Nephron (organoid): ENCODE measurements around the gene PBX1.
A peak's percentile ranks its signal among the peaks of the same experiment; 100 is the strongest.

Experiments used
- H3K27ac Mint-ChIP-seq, 3 experiments: 2 replicates each; pipeline ENCODE4 v1.8.0; 2020; ENCODE audit warnings: mixed read lengths in 3 of 3, mild to moderate bottlenecking in 2 of 3, moderate library complexity in 1 of 3
- H3K27me3 Mint-ChIP-seq: 2 replicates; pipeline ENCODE4 v1.8.0; 2021; ENCODE audit warnings: low read depth, mild to moderate bottlenecking, moderate library complexity, mixed read lengths
- H3K36me3 Mint-ChIP-seq: 2 replicates; pipeline ENCODE4 v1.8.0; 2020; ENCODE audit warnings: low read depth, mixed read lengths
- H3K4me1 Mint-ChIP-seq: 2 replicates; pipeline ENCODE4 v1.8.0; 2020; ENCODE audit warnings: mixed read lengths
- H3K4me3 Mint-ChIP-seq, 3 experiments: 2 replicates each; pipeline ENCODE4 v1.8.0; 2020; ENCODE audit warnings: mild to moderate bottlenecking in 3 of 3, mixed read lengths in 3 of 3, moderate library complexity in 2 of 3
- H3K9me3 Mint-ChIP-seq: 2 replicates; pipeline ENCODE4 v1.8.0; 2020; ENCODE audit warnings: mixed read lengths
- CTCF ChIP-seq, 3 experiments: fragments of 200-600 bp; sonication (generic); IDR thresholded peaks; one replicate each; pipeline ENCODE4 v1.5.0; 2021; ENCODE audit warnings: antibody characterized with exemption in 3 of 3; ENCODE audit not compliant: unreplicated experiment in 3 of 3

PBX1 gene

DNA sequence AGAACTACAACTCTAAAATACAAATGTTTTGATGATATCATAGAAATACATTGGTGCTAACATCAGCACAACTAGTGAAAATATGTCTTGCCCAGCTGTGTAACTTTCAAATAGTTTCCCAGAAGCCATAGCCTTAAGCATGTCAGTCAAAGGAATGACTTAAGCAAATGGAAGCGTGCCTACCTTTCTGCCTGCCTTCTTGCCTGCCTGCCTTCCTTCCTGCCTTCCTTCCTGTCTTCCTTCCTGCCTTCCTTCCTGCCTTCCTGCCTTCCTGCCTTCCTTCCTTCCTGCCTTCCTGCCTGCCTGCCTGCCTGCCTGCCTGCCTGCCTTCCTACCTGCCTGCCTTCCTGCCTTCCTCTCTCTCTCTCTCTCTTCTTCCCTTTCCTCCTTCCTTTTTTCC lies 104.0 kb downstream of the PBX1 start:
- no peak overlapping the region for H3K4me3 Mint-ChIP-seq
- peaks cover 13% of the 10 kb centered on the region for H3K36me3 Mint-ChIP-seq
- no peak for TF ChIP-seq CTCF (IDR thresholded peaks at IDR 0.05; ENCODE audit: unreplicated experiment in 3 of 3)
- H3K9me3 Mint-ChIP-seq, result no peaks in the 10 kb centered on the region
- H3K4me1 Mint-ChIP-seq, result peaks cover 41% of the 10 kb centered on the region
- H3K27ac Mint-ChIP-seq, result peak overlapping the region in 1 of 3 experiments; percentile 26
- no peaks in the 10 kb centered on the region for H3K27me3 Mint-ChIP-seq

DNA sequence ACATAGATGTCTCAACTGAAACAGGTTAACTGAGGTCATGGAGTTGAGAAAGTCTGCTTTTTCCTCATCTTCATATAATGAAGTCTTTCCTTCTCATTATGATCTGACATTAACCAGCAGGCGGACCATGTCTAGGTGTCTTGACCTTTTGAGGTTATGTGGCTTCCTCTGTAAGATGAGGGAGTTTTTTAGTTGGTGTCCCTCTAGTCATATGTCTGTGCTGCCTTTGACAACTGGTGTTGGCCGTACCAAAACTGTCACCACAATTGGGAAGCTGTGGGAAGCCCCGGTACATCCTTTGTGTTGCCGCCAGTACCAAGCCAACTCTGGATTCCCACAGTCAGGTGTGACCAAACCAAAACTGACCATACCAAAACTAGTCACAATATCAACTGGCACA lies 105.1 kb downstream of the PBX1 start:
- H3K4me3 Mint-ChIP-seq, result no peak overlapping the region
- no peak for TF ChIP-seq CTCF (IDR thresholded peaks at IDR 0.05; ENCODE audit: unreplicated experiment in 3 of 3)
- no peaks in the 10 kb centered on the region for H3K9me3 Mint-ChIP-seq
- peaks cover 38% of the 10 kb centered on the region for H3K4me1 Mint-ChIP-seq
- H3K27ac Mint-ChIP-seq, result peak overlapping the region in 1 of 3 experiments; percentile 50
- peaks cover 22% of the 10 kb centered on the region for H3K36me3 Mint-ChIP-seq
- H3K27me3 Mint-ChIP-seq, result no peaks in the 10 kb centered on the region

GRCh38 chr1:164667001-164667400 lies 108.0 kb downstream of the PBX1 start:
- H3K4me1 Mint-ChIP-seq, result peaks cover 35% of the 10 kb centered on the region
- H3K36me3 Mint-ChIP-seq, result peaks cover 25% of the 10 kb centered on the region
- TF ChIP-seq CTCF (IDR thresholded peaks at IDR 0.05; ENCODE audit: unreplicated experiment in 3 of 3), result no peak
- no peak overlapping the region for H3K4me3 Mint-ChIP-seq
- no peak overlapping the region for H3K27ac Mint-ChIP-seq
- H3K27me3 Mint-ChIP-seq, result no peaks in the 10 kb centered on the region
- no peaks in the 10 kb centered on the region for H3K9me3 Mint-ChIP-seq

DNA sequence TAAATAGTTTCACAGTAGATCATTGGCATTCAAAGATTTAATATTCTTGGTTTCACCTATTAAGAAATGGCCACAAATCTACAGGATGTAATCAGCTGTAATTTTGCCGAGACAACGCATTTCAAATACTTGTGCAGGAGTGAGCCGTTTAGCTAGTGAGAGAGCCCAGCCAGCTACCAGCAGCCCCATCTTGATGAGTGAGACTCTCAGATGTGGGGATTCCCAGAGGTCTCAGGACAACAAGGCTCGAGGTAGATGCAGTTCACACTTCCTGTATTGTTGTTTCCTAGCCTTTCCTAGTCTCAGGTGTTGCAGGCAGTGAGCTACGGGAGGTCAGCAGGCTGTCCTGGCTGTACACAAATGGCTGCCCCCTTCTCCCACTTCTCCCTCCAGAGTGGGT lies 108.6 kb downstream of the PBX1 start:
- Mint-ChIP-seq H3K27me3 (no peaks in the 10 kb centered on the region), H3K9me3 (no peaks in the 10 kb centered on the region), H3K27ac (no peak overlapping the region), H3K36me3 (peaks cover 25% of the 10 kb centered on the region), H3K4me3 (no peak overlapping the region), H3K4me1 (peaks cover 38% of the 10 kb centered on the region)
- no peak for TF ChIP-seq CTCF (IDR thresholded peaks at IDR 0.05; ENCODE audit: unreplicated experiment in 3 of 3)

DNA sequence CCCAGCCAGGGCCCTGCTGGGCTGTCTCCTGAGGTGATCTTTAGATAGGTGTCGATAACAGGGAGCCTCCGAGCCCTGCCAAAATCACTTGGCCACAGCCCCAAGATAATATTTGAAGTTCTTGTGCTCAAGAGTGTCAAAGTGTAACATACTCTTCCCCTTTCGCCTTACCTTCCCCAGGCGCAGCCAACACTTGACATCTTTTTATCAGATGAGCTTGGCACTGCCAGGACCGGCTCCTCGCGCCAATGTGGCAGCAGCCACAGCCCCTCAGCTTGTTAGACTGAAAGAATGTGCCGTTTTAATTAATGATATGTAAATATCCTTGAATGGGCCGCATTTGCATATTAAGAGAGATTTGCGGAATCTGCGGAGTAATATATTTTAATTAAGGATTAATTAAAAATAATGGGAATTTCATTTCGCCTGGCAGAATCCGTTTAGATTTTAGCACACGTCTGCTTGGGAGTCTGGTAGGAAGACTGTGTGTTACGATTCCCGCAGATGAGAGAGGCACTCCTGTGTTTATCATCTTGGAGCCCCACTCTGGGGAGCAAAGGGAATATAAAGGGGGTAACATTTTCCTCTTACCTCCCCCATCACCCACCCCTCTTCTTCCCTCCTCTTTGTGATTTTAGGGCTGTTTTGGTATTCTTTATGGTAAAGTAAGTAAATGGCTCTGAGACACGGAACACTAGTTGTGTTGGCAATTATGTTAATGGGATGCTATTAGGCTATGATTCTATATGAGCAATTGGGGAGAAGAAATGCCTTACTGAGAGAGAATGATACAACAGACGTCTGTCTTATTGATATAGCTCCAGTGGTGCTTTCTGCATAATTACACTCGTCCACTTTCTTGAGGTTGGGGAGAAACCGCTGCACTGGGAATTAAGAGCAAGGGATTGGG lies 109.8 kb downstream of the PBX1 start:
- H3K27me3 Mint-ChIP-seq, result no peaks in the 10 kb centered on the region

More for the DNA sequence above, 109.8 kb downstream of the PBX1 start:
- Mint-ChIP-seq H3K4me3 (no peak overlapping the region), H3K27ac (no peak overlapping the region), H3K36me3 (peaks cover 25% of the 10 kb centered on the region), H3K9me3 (no peaks in the 10 kb centered on the region), H3K4me1 (peaks cover 36% of the 10 kb centered on the region)
- no peak for TF ChIP-seq CTCF (IDR thresholded peaks at IDR 0.05; ENCODE audit: unreplicated experiment in 3 of 3)
